ENCODE data around the gene ORAI1.

ORAI1 gene

GRCh38 chr12:121626087-121626852, at the start of gene ORAI1:
TSS of gene ORAI1 (plus strand) at chr12:121626530.
- H3K9ac ChIP-seq (ENCODE audit: insufficient read length, low read depth) = peak within 1 kb of the TSS; percentile 97
- DNase-seq (ENCODE audit: low read depth, low spot score) = peak; percentile 95

GRCh38 chr12:121576851-121577391, 49.4 kb upstream of the ORAI1 start:
- peaks cover 14% of the 10 kb centered on the region for H3K4me1 ChIP-seq (ENCODE audit: insufficient read depth, insufficient read length)
- peaks cover 34% of the 10 kb centered on the region for H3K36me3 ChIP-seq (ENCODE audit: insufficient read depth, insufficient read length, low read length)
- DNase-seq (ENCODE audit: low read depth, low spot score) = peak; percentile 93
- H3K9ac ChIP-seq (ENCODE audit: insufficient read length, low read depth) = peak overlapping the region; percentile 99
- H3K9me3 ChIP-seq (ENCODE audit: insufficient read depth, low read length) = no peaks in the 10 kb centered on the region
- TF ChIP-seq ZNF274 (IDR thresholded peaks at IDR 0.05; ENCODE audit: low read depth, low read length) (no peak), SUZ12 (IDR thresholded peaks at IDR 0.05; ENCODE audit: extremely low read depth, insufficient read depth, insufficient read length) (no peak), YY1 (IDR thresholded peaks at IDR 0.05; ENCODE audit: insufficient read depth, insufficient read length) (no peak)
- peak overlapping the region; percentile 81 for H3K4me3 ChIP-seq (ENCODE audit: insufficient read length, low read depth)
- no peaks in the 10 kb centered on the region for H3K27me3 ChIP-seq (ENCODE audit: insufficient read depth, insufficient read length)

More at GRCh38 chr12:121626087-121626852, at the start of gene ORAI1:
- peaks cover 23% of the 10 kb centered on the region for H3K36me3 ChIP-seq (ENCODE audit: insufficient read depth, insufficient read length, low read length)
- peaks cover 12% of the 10 kb centered on the region for H3K4me1 ChIP-seq (ENCODE audit: insufficient read depth, insufficient read length)
- TF ChIP-seq SUZ12 (IDR thresholded peaks at IDR 0.05; ENCODE audit: extremely low read depth, insufficient read depth, insufficient read length) = no peak
- TF ChIP-seq ZNF274 (IDR thresholded peaks at IDR 0.05; ENCODE audit: low read depth, low read length) = no peak
- TF ChIP-seq YY1 (IDR thresholded peaks at IDR 0.05; ENCODE audit: insufficient read depth, insufficient read length) = no peak
- peak within 1 kb of the TSS; percentile 92 for H3K4me3 ChIP-seq (ENCODE audit: insufficient read length, low read depth)
- H3K27me3 ChIP-seq (ENCODE audit: insufficient read depth, insufficient read length) = no peaks in the 10 kb centered on the region
- no peaks in the 10 kb centered on the region for H3K9me3 ChIP-seq (ENCODE audit: insufficient read depth, low read length)

- Histone ChIP-seq H3K36me3 (ENCODE audit: insufficient read depth, insufficient read length, low read length) (peaks cover 27% of the 10 kb centered on the region), H3K4me3 (ENCODE audit: insufficient read length, low read depth) (peak overlapping the region; percentile 81), H3K9ac (ENCODE audit: insufficient read length, low read depth) (peak overlapping the region; percentile 99), H3K27me3 (ENCODE audit: insufficient read depth, insufficient read length) (no peaks in the 10 kb centered on the region), H3K4me1 (ENCODE audit: insufficient read depth, insufficient read length) (peaks cover 14% of the 10 kb centered on the region), H3K9me3 (ENCODE audit: insufficient read depth, low read length) (no peaks in the 10 kb centered on the region)
- no peak for DNase-seq (ENCODE audit: low read depth, low spot score)
- TF ChIP-seq ZNF274 (IDR thresholded peaks at IDR 0.05; ENCODE audit: low read depth, low read length) (no peak), YY1 (IDR thresholded peaks at IDR 0.05; ENCODE audit: insufficient read depth, insufficient read length) (no peak), SUZ12 (IDR thresholded peaks at IDR 0.05; ENCODE audit: extremely low read depth, insufficient read depth, insufficient read length) (no peak)
Measured at GRCh38 chr12:121577443-121578180, 48.7 kb upstream of the ORAI1 start.

GRCh38 chr12:121578230-121579189, 47.8 kb upstream of the ORAI1 start:
- H3K4me1 ChIP-seq (ENCODE audit: insufficient read depth, insufficient read length) = peaks cover 14% of the 10 kb centered on the region
- H3K36me3 ChIP-seq (ENCODE audit: insufficient read depth, insufficient read length, low read length) = peaks cover 24% of the 10 kb centered on the region
- no peaks in the 10 kb centered on the region for H3K9me3 ChIP-seq (ENCODE audit: insufficient read depth, low read length)
- peak overlapping the region; percentile 99 for H3K9ac ChIP-seq (ENCODE audit: insufficient read length, low read depth)
- no peak for TF ChIP-seq YY1 (IDR thresholded peaks at IDR 0.05; ENCODE audit: insufficient read depth, insufficient read length)
- no peak for TF ChIP-seq ZNF274 (IDR thresholded peaks at IDR 0.05; ENCODE audit: low read depth, low read length)
- TF ChIP-seq SUZ12 (IDR thresholded peaks at IDR 0.05; ENCODE audit: extremely low read depth, insufficient read depth, insufficient read length) = no peak
- DNase-seq (ENCODE audit: low read depth, low spot score) = no peak
- H3K27me3 ChIP-seq (ENCODE audit: insufficient read depth, insufficient read length) = no peaks in the 10 kb centered on the region
- H3K4me3 ChIP-seq (ENCODE audit: insufficient read length, low read depth) = peak overlapping the region; percentile 81

- no peaks in the 10 kb centered on the region for H3K27me3 ChIP-seq (ENCODE audit: insufficient read depth, insufficient read length)
- DNase-seq (ENCODE audit: low read depth, low spot score) = no peak
- H3K9me3 ChIP-seq (ENCODE audit: insufficient read depth, low read length) = no peaks in the 10 kb centered on the region
- peaks cover 17% of the 10 kb centered on the region for H3K36me3 ChIP-seq (ENCODE audit: insufficient read depth, insufficient read length, low read length)
- peaks cover 14% of the 10 kb centered on the region for H3K4me1 ChIP-seq (ENCODE audit: insufficient read depth, insufficient read length)
- TF ChIP-seq SUZ12 (IDR thresholded peaks at IDR 0.05; ENCODE audit: extremely low read depth, insufficient read depth, insufficient read length) (no peak), ZNF274 (IDR thresholded peaks at IDR 0.05; ENCODE audit: low read depth, low read length) (no peak), YY1 (IDR thresholded peaks at IDR 0.05; ENCODE audit: insufficient read depth, insufficient read length) (no peak)
- H3K9ac ChIP-seq (ENCODE audit: insufficient read length, low read depth) = peak overlapping the region; percentile 99
- H3K4me3 ChIP-seq (ENCODE audit: insufficient read length, low read depth) = peak overlapping the region; percentile 81
Measured at GRCh38 chr12:121579190-121579791, 47.0 kb upstream of the ORAI1 start.
